ENCODE data around the gene SETD1B.
"Not testable (repeated sequence)": the region's sequence is repeated elsewhere in the genome, so short reads cannot be mapped to it uniquely, and the experiment has no call there.

SETD1B gene

GRCh38 chr12:121849211-121849610, 45.4 kb downstream of the SETD1B start:
- Histone ChIP-seq H3K4me1 (ENCODE audit: control insufficient read depth, low read length) (peaks cover 9% of the 10 kb centered on the region), H3K9me2 (replicated peaks; ENCODE audit: control insufficient read depth, low read length) (no peaks in the 10 kb centered on the region), H4K20me1 (ENCODE audit: control insufficient read depth, insufficient read depth, low read depth, low read length) (no peaks in the 10 kb centered on the region), H3K27me3 (ENCODE audit: control insufficient read depth, low read length) (no peaks in the 10 kb centered on the region), H3K27ac (ENCODE audit: low read depth, low read length) (no peak overlapping the region), H3F3A (ENCODE audit: control insufficient read depth, insufficient read depth) (no peaks in the 10 kb centered on the region), H3K4me2 (ENCODE audit: low read length) (no peak overlapping the region), H3K79me2 (ENCODE audit: control insufficient read depth, low read length) (no peaks in the 10 kb centered on the region), H3K9me3 (ENCODE audit: control insufficient read depth, insufficient read depth, low read length) (no peaks in the 10 kb centered on the region), H3K36me3 (ENCODE audit: control insufficient read depth, low read length) (no peaks in the 10 kb centered on the region), H3K4me3 (ENCODE audit: low read length) (no peak overlapping the region)
- TF ChIP-seq EZH2phosphoT487 (IDR thresholded peaks at IDR 0.05; ENCODE audit: borderline replicate concordance, low read length): no peak
- no peak for TF ChIP-seq CTCF (IDR thresholded peaks at IDR 0.05; ENCODE audit: low read depth, low read length, poor library complexity, severe bottlenecking)

GRCh38 chr12:121849665-121850064, 45.9 kb downstream of the SETD1B start:
- no peaks in the 10 kb centered on the region for H3K9me3 ChIP-seq (ENCODE audit: control insufficient read depth, insufficient read depth, low read length)
- TF ChIP-seq EZH2phosphoT487 (IDR thresholded peaks at IDR 0.05; ENCODE audit: borderline replicate concordance, low read length) (no peak), CTCF (IDR thresholded peaks at IDR 0.05; ENCODE audit: low read depth, low read length, poor library complexity, severe bottlenecking) (no peak)

GRCh38 chr12:121852392-121852791, 48.6 kb downstream of the SETD1B start:
- H3K27ac ChIP-seq (ENCODE audit: low read depth, low read length); H3K4me3 ChIP-seq (ENCODE audit: low read length); H3K27me3 ChIP-seq (ENCODE audit: control insufficient read depth, low read length); H3K79me2 ChIP-seq (ENCODE audit: control insufficient read depth, low read length); H3F3A ChIP-seq (ENCODE audit: control insufficient read depth, insufficient read depth); H4K20me1 ChIP-seq (ENCODE audit: control insufficient read depth, insufficient read depth, low read depth, low read length); H3K4me2 ChIP-seq (ENCODE audit: low read length); H3K36me3 ChIP-seq (ENCODE audit: control insufficient read depth, low read length); H3K9me3 ChIP-seq (ENCODE audit: control insufficient read depth, insufficient read depth, low read length); H3K9me2 ChIP-seq (replicated peaks; ENCODE audit: control insufficient read depth, low read length): not testable (repeated sequence)
- peaks cover 19% of the 10 kb centered on the region for H3K4me1 ChIP-seq (ENCODE audit: control insufficient read depth, low read length)

More at GRCh38 chr12:121849665-121850064, 45.9 kb downstream of the SETD1B start:
- Histone ChIP-seq H3K4me2 (ENCODE audit: low read length) (no peak overlapping the region), H3K79me2 (ENCODE audit: control insufficient read depth, low read length) (no peaks in the 10 kb centered on the region), H3K4me3 (ENCODE audit: low read length) (no peak overlapping the region), H3F3A (ENCODE audit: control insufficient read depth, insufficient read depth) (no peaks in the 10 kb centered on the region), H4K20me1 (ENCODE audit: control insufficient read depth, insufficient read depth, low read depth, low read length) (no peaks in the 10 kb centered on the region), H3K27ac (ENCODE audit: low read depth, low read length) (no peak overlapping the region), H3K9me2 (replicated peaks; ENCODE audit: control insufficient read depth, low read length) (no peaks in the 10 kb centered on the region), H3K36me3 (ENCODE audit: control insufficient read depth, low read length) (no peaks in the 10 kb centered on the region), H3K4me1 (ENCODE audit: control insufficient read depth, low read length) (peaks cover 9% of the 10 kb centered on the region), H3K27me3 (ENCODE audit: control insufficient read depth, low read length) (peaks cover 3% of the 10 kb centered on the region; the same call in 1 of the 2 replicates)

- Histone ChIP-seq H3K36me3 (ENCODE audit: control insufficient read depth, low read length) (no peaks in the 10 kb centered on the region), H3K9me2 (replicated peaks; ENCODE audit: control insufficient read depth, low read length) (no peaks in the 10 kb centered on the region), H3K27me3 (ENCODE audit: control insufficient read depth, low read length) (peaks cover 9% of the 10 kb centered on the region), H3K4me2 (ENCODE audit: low read length) (no peak overlapping the region), H3F3A (ENCODE audit: control insufficient read depth, insufficient read depth) (no peaks in the 10 kb centered on the region), H3K4me3 (ENCODE audit: low read length) (no peak overlapping the region), H4K20me1 (ENCODE audit: control insufficient read depth, insufficient read depth, low read depth, low read length) (no peaks in the 10 kb centered on the region), H3K9me3 (ENCODE audit: control insufficient read depth, insufficient read depth, low read length) (no peaks in the 10 kb centered on the region), H3K79me2 (ENCODE audit: control insufficient read depth, low read length) (no peaks in the 10 kb centered on the region), H3K27ac (ENCODE audit: low read depth, low read length) (no peak overlapping the region), H3K4me1 (ENCODE audit: control insufficient read depth, low read length) (peaks cover 19% of the 10 kb centered on the region)
- TF ChIP-seq EZH2phosphoT487 (IDR thresholded peaks at IDR 0.05; ENCODE audit: borderline replicate concordance, low read length): no peak
- no peak for TF ChIP-seq CTCF (IDR thresholded peaks at IDR 0.05; ENCODE audit: low read depth, low read length, poor library complexity, severe bottlenecking)
Observed at GRCh38 chr12:121857322-121858246, 53.8 kb downstream of the SETD1B start.

All from DOHH2 (cell line).